Left ventricle myocardium inferior (tissue), 1 donor: ENCODE data around the gene SLC29A4. TPM values are rescaled to one million over a fixed set of nuclear protein-coding genes. Genes with fewer than 3 reads are reported as not detected.

Experiments
- DNase-seq: peaks from one replicate; pipeline ENCODE4 v3.0.0-alpha.2; 2020
- H3K27ac ChIP-seq: fragments of 200-600 bp; replicated peaks from 2 replicates; pipeline ENCODE4 v1.8.0; 2021
- H3K27me3 ChIP-seq: fragments of 200-600 bp; 2 replicates; pipeline ENCODE4 v1.8.0; 2021; ENCODE audit warnings: low read depth
- H3K36me3 ChIP-seq: fragments of 200-600 bp; 2 replicates; pipeline ENCODE4 v1.8.0; 2021
- H3K4me1 ChIP-seq: fragments of 200-600 bp; 2 replicates; pipeline ENCODE4 v1.8.0; 2021
- H3K4me3 ChIP-seq: fragments of 200-600 bp; 2 replicates; pipeline ENCODE4 v1.8.0; 2021; ENCODE audit warnings: mild to moderate bottlenecking, moderate library complexity
- H3K9me3 ChIP-seq: fragments of 200-600 bp; replicated peaks from 2 replicates; pipeline ENCODE4 v1.8.0; 2021
- intact Hi-C: fragments of 100-400 bp; cut with micrococcal nuclease; formaldehyde crosslinking; loops from one replicate; pipeline ENCODE4 v1.11.0; 2022
- total RNA-seq: library from RNA; stranded (reverse); fragmentation: NEBNext Ultra II Directional; extraction: Animal tissue kit (Norgen Biotek cat#: 25700); gene quantifications from one replicate; pipeline ENCODE4 v1.2.1, GENCODE V29; 2021
- TF ChIP-seq, protein P1 (sequence below): fragments of 200-600 bp; IDR thresholded peaks from 2 replicates; pipeline ENCODE4 v1.8.0; 2021; ENCODE audit warnings: antibody characterized with exemption, mild to moderate bottlenecking, borderline replicate concordance
- donor health status: DM: no; HTN: yes; CAD: no; lungs with severe emphysema.

SLC29A4 gene
- total RNA-seq, 1 donor from 2014 or later, result 3.7 TPM

DNA sequence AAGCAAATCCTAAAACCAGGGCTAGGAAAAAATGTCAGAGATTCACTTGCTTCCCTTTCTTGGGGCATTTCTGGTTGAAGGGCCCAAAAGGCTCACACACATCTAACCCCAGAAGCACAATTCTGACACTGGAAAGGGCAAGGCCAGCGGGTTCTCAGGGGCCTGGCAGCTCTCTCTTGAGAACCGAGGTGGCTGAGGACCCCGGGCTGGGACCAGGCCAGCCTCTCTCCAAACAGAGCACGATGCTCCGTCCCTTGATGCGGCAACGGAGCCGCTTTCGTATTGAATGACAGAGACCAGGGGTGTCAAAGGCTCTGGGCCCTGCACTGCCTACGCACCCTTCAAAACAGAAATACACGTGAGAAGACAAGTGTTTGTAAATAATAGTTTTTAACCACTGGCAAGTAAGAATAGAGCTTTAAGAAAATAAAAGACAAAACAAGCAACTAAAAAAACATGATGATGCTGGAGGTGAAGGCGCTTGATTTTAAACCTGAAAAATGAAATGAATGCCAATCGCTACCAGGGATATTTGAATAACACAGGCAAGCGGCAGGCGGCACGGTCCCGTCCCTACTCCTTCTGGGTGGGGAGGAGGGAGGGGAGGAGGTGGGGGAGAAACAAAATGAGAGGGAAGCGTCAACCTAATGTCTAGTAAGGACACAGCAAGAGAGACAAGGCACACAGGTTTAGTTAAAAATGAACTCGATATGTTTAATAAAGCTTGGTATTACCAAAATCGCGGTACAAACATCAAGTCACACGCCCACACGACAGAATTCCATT is 68.0 kb downstream of the SLC29A4 start:
- H3K4me3 ChIP-seq, result no peak overlapping the region
- no peaks in the 10 kb centered on the region for H3K27me3 ChIP-seq
- no peaks in the 10 kb centered on the region for H3K9me3 ChIP-seq
- TF ChIP-seq, protein P1, sequence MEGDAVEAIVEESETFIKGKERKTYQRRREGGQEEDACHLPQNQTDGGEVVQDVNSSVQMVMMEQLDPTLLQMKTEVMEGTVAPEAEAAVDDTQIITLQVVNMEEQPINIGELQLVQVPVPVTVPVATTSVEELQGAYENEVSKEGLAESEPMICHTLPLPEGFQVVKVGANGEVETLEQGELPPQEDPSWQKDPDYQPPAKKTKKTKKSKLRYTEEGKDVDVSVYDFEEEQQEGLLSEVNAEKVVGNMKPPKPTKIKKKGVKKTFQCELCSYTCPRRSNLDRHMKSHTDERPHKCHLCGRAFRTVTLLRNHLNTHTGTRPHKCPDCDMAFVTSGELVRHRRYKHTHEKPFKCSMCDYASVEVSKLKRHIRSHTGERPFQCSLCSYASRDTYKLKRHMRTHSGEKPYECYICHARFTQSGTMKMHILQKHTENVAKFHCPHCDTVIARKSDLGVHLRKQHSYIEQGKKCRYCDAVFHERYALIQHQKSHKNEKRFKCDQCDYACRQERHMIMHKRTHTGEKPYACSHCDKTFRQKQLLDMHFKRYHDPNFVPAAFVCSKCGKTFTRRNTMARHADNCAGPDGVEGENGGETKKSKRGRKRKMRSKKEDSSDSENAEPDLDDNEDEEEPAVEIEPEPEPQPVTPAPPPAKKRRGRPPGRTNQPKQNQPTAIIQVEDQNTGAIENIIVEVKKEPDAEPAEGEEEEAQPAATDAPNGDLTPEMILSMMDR, result no peak
- intact Hi-C loops, result no loop called here
- no peak overlapping the region for H3K27ac ChIP-seq
- DNase-seq, result no peak
- peaks cover 69% of the 10 kb centered on the region for H3K36me3 ChIP-seq
- H3K4me1 ChIP-seq, result peaks cover 28% of the 10 kb centered on the region

DNA sequence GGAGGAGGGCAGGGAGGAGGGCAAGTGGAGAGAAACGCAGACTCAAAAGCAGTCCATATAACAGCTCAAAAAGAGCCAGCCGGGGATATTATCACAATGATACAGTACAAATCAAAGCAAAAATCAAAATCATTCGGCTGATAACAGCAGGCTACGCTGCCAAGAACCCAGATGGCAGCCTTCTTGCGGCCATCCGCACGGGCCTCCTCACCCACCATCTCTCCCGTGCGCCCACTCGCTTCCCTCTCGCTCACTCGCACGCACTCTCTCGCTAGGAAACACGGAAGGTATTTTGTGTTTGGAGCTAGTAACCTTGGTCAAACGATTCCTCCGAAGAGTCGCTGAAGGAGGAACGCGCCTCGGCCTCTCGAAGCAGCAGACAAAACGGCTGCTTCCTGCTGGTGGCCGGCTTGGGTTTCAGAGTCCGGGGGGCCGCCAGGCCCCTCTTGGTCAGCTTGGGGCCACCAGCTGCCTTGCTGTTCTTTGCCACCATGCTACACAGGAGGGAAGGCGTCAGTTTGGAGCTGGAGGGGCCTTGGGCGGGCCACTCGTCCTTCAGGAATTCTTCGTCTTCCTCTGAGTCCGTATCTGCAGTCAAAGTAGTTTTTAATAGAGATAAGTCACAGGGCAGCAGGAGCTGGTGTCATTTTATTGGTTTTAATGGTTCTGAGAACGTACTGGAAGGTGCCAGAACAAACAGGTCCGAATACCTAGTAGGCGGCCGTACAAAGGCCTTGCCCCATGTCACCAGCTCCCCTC is 68.9 kb downstream of the SLC29A4 start:
- H3K27me3 ChIP-seq, result no peaks in the 10 kb centered on the region
- intact Hi-C loops, result no loop called here
- TF ChIP-seq, protein P1, result no peak
- H3K27ac ChIP-seq, result no peak overlapping the region
- no peaks in the 10 kb centered on the region for H3K9me3 ChIP-seq
- H3K36me3 ChIP-seq, result peaks cover 69% of the 10 kb centered on the region
- H3K4me1 ChIP-seq, result peaks cover 28% of the 10 kb centered on the region
- no peak overlapping the region for H3K4me3 ChIP-seq
- no peak for DNase-seq

DNA sequence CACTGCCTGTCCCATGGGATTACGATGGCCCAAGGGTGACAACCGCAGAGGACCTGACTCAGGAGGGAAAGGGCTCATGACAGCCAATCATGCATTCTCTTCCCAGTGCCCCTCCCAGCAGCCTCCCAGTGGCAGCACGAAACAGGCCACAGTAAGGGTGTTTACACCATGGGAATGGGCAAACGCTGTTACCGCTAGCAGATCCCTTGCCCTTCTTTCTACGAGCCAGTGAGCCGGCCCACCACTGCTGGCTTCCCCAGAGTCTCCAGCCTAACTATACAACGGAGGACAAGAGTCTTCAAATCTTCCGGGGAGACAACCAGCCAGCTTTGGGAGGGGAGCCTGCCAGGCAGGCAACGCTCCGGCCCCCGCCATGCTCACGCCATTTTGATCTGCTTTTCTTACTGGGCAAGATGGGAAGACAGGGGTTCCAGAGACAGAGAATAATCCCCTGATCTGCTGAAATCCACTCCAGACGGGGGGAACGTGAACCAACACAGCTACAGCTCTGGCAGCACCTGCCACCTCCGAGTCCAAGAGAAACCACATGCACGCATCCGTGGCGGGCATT is 69.8 kb downstream of the SLC29A4 start:
- TF ChIP-seq, protein P1, result no peak
- Histone ChIP-seq H3K4me3 (no peak overlapping the region), H3K27me3 (no peaks in the 10 kb centered on the region), H3K9me3 (no peaks in the 10 kb centered on the region), H3K27ac (no peak overlapping the region), H3K4me1 (peaks cover 28% of the 10 kb centered on the region), H3K36me3 (peaks cover 74% of the 10 kb centered on the region)
- intact Hi-C loops, result no loop called here
- no peak for DNase-seq

DNA sequence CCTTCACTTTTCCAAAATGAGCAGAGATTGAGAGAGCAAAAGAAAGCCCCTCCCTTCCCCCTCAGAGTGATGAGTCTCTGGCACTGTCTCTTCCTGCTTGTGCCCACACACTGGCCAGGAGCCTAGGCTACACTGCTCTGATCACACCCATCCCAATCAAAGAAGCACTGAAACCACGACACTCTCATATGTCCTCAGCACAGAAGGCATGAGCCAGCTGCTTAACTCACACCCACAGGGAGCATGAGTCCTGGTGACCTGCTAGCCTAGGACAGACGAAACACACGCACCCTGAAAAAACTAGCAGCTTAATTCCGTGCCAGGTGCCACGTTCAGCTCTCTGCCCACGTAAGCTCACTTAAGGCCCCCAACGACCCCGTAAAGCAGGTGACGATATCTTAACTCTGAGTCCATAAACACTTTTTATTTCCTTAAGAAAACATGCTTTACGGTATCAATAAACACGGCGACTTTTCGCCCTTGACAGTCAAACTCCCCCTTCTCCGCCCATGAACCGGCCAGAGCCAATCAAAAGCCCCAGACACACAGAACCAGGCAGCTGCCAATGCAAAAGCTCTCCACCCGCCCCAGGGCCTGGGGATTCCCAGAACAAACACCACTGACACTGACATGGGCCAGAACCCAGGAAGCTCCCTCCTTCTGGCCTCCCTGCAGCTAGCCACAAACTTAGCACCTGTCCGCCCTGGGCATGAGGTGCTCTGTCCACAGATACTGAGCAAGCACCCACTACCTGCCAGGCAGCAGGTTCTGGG is 71.9 kb downstream of the SLC29A4 start:
- peaks cover 32% of the 10 kb centered on the region for H3K4me1 ChIP-seq
- peak; percentile 73 for DNase-seq
- H3K9me3 ChIP-seq, result no peaks in the 10 kb centered on the region
- H3K27me3 ChIP-seq, result no peaks in the 10 kb centered on the region
- intact Hi-C loops, result no loop called here
- peak overlapping the region; percentile 47 for H3K4me3 ChIP-seq
- peaks cover 77% of the 10 kb centered on the region for H3K36me3 ChIP-seq
- peak overlapping the region; percentile 83 for H3K27ac ChIP-seq
- TF ChIP-seq, protein P1, result no peak

Other genes with a start within 250 kb of the SLC29A4 start
- gene RBAK, start 237.1 kb upstream of the SLC29A4 start, total RNA-seq, result 8.4 TPM
- gene WIPI2, start 92.7 kb upstream of the SLC29A4 start, total RNA-seq, result 46.2 TPM
- gene TNRC18, start 140.9 kb downstream of the SLC29A4 start, total RNA-seq, result 27.7 TPM
- 6.2 TPM for gene FBXL18, start 230.9 kb downstream of the SLC29A4 start, total RNA-seq
- gene ACTB, start 247.7 kb downstream of the SLC29A4 start, total RNA-seq, result 633 TPM